ENCODE data around the gene ISX. TPM values are rescaled to one million over a fixed set of nuclear protein-coding genes. Genes with fewer than 3 reads are reported as not detected.

ISX gene
- total RNA-seq, 1 donor from 2014 or later, result not detected

- H3K9me3 Mint-ChIP-seq, result peaks cover 5% of the 10 kb centered on the region
- H3K27ac Mint-ChIP-seq, result no peak overlapping the region
- POLR2A ChIA-PET, result no interaction called here
Observed at GRCh38 chr22:35057155-35057554, 8.8 kb upstream of the ISX start.

GRCh38 chr22:35059632-35060031 lies 6.3 kb upstream of the ISX start:
- Mint-ChIP-seq H3K9me3 (peaks cover 5% of the 10 kb centered on the region), H3K4me1 (no peaks in the 10 kb centered on the region), H3K27ac (no peak overlapping the region), H3K36me3 (ENCODE audit: low read depth) (no peaks in the 10 kb centered on the region), H3K4me3 (no peak overlapping the region), H3K27me3 (peaks cover 3% of the 10 kb centered on the region)
- DNase-seq (no peak), ATAC-seq (ENCODE audit: low read depth) (no peak)
- POLR2A ChIA-PET, result no interaction called here
- intact Hi-C loops (cut with micrococcal nuclease), result no loop called here
- TF ChIP-seq CTCF (IDR thresholded peaks at IDR 0.05), result no peak
- CTCF ChIA-PET, result interaction anchor here (1.7 kb wide), 1 partner anchor 36 kb away, joined by 5 read pairs; no protein-coding TSS in a partner anchor

More at GRCh38 chr22:35057155-35057554, 8.8 kb upstream of the ISX start:
- Mint-ChIP-seq H3K4me1 (no peaks in the 10 kb centered on the region), H3K27me3 (peaks cover 9% of the 10 kb centered on the region), H3K36me3 (ENCODE audit: low read depth) (no peaks in the 10 kb centered on the region), H3K4me3 (no peak overlapping the region)
- no peak for TF ChIP-seq CTCF (IDR thresholded peaks at IDR 0.05)
- ATAC-seq (ENCODE audit: low read depth) (no peak), DNase-seq (no peak)
- intact Hi-C loops (cut with micrococcal nuclease), result no loop called here
- CTCF ChIA-PET, result no interaction called here

- no peak for TF ChIP-seq CTCF (IDR thresholded peaks at IDR 0.05)
- no peak overlapping the region for H3K27ac Mint-ChIP-seq
- intact Hi-C loops (cut with micrococcal nuclease), result no loop called here
- DNase-seq (no peak), ATAC-seq (ENCODE audit: low read depth) (no peak)
- no peaks in the 10 kb centered on the region for H3K36me3 Mint-ChIP-seq (ENCODE audit: low read depth)
- ChIA-PET POLR2A (no interaction called here), CTCF (no interaction called here)
- H3K4me3 Mint-ChIP-seq, result no peak overlapping the region
- no peaks in the 10 kb centered on the region for H3K4me1 Mint-ChIP-seq
- no peaks in the 10 kb centered on the region for H3K27me3 Mint-ChIP-seq
- H3K9me3 Mint-ChIP-seq, result peaks cover 2% of the 10 kb centered on the region
Observed at GRCh38 chr22:35064664-35065063, 1.3 kb upstream of the ISX start.

GRCh38 chr22:35065183-35065582 lies 775 bp upstream of the ISX start:
- CTCF ChIA-PET, result no interaction called here
- H3K4me3 Mint-ChIP-seq, result no peak overlapping the region
- no peak for TF ChIP-seq CTCF (IDR thresholded peaks at IDR 0.05)

GRCh38 chr22:35066768-35067167 lies 810 bp downstream of the ISX start:
- CTCF ChIA-PET, result no interaction called here
- no peak for DNase-seq
- no peaks in the 10 kb centered on the region for H3K4me1 Mint-ChIP-seq
- intact Hi-C loops (cut with micrococcal nuclease), result no loop called here
- no peaks in the 10 kb centered on the region for H3K27me3 Mint-ChIP-seq
- no peaks in the 10 kb centered on the region for H3K9me3 Mint-ChIP-seq
- no peak for TF ChIP-seq CTCF (IDR thresholded peaks at IDR 0.05)
- H3K27ac Mint-ChIP-seq, result no peak overlapping the region
- ATAC-seq (ENCODE audit: low read depth), result no peak
- no peak overlapping the region for H3K4me3 Mint-ChIP-seq
- POLR2A ChIA-PET, result no interaction called here
- H3K36me3 Mint-ChIP-seq (ENCODE audit: low read depth), result no peaks in the 10 kb centered on the region

More at GRCh38 chr22:35065183-35065582, 775 bp upstream of the ISX start:
- Mint-ChIP-seq H3K36me3 (ENCODE audit: low read depth) (no peaks in the 10 kb centered on the region), H3K4me1 (no peaks in the 10 kb centered on the region), H3K27me3 (no peaks in the 10 kb centered on the region), H3K9me3 (no peaks in the 10 kb centered on the region), H3K27ac (no peak overlapping the region)
- intact Hi-C loops (cut with micrococcal nuclease), result no loop called here
- ATAC-seq (ENCODE audit: low read depth), result no peak
- no peak for DNase-seq
- POLR2A ChIA-PET, result no interaction called here

Measured in activated B cell treated with CpG ODN at 0.5 μM for 24 hours (primary cell).